Fibroblast of lung (primary cell): ENCODE measurements around the gene TRAP1. TPM values are rescaled to one million over a fixed set of nuclear protein-coding genes. Genes with fewer than 3 reads are reported as not detected.

ENCODE experiments used
- DNase-seq, 2 donors: peaks; one replicate each; pipeline versions ENCODE4 v3.0.0 to v3.0.0-alpha.2; 2010; ENCODE audit warnings: low read depth in 2 of 2
- H2AFZ ChIP-seq: 2 replicates; pipeline ENCODE4 v1.5.1; 2012; ENCODE audit warnings: low read length, control low read depth, inconsistent platforms
- H3K27ac ChIP-seq: 2 replicates; pipeline ENCODE4 v1.5.1; 2011; ENCODE audit warnings: low read length, control low read depth; ENCODE audit not compliant: insufficient read depth
- H3K27me3 ChIP-seq: 2 replicates; pipeline ENCODE4 v1.5.1; 2011; ENCODE audit warnings: mild to moderate bottlenecking, low read length; ENCODE audit not compliant: control insufficient read depth, insufficient read depth
- H3K36me3 ChIP-seq: 2 replicates; pipeline ENCODE4 v1.5.1; 2011; ENCODE audit warnings: low read length; ENCODE audit not compliant: control insufficient read depth, insufficient read depth
- H3K4me1 ChIP-seq: 2 replicates; pipeline ENCODE4 v1.5.1; 2011; ENCODE audit warnings: low read length; ENCODE audit not compliant: control insufficient read depth, insufficient read depth; ENCODE audit errors: extremely low read depth
- H3K4me2 ChIP-seq: 2 replicates; pipeline ENCODE4 v1.5.1; 2011; ENCODE audit warnings: low read length, control low read depth; ENCODE audit not compliant: insufficient read depth; ENCODE audit errors: extremely low read depth
- H3K4me3 ChIP-seq, 4 experiments: fragments of 200-600 bp in 1 of 4; sonication (generic) in 1 of 4; replicated peaks in 1 of 4; 2 replicates each; pipeline ENCODE4 v1.5.1; 2011 to 2016; ENCODE audit warnings: low read length in 4 of 4, low read depth in 3 of 4, mild to moderate bottlenecking in 3 of 4, control low read depth in 2 of 4, inconsistent platforms in 1 of 4, mixed read lengths in 1 of 4; ENCODE audit not compliant: insufficient read depth in 1 of 4; ENCODE audit errors: control extremely low read depth in 1 of 4
- H3K79me2 ChIP-seq: 2 replicates; pipeline ENCODE4 v1.5.1; 2012; ENCODE audit warnings: mild to moderate bottlenecking, low read length, inconsistent platforms; ENCODE audit not compliant: control insufficient read depth, insufficient read depth
- H3K9ac ChIP-seq: 2 replicates; pipeline ENCODE4 v1.5.1; 2011; ENCODE audit warnings: mild to moderate bottlenecking, low read length, control low read depth; ENCODE audit not compliant: insufficient read depth
- H3K9me3 ChIP-seq: 2 replicates; pipeline ENCODE4 v1.5.1; 2012; ENCODE audit warnings: low read depth, low read length; ENCODE audit not compliant: control insufficient read depth, insufficient read depth
- H4K20me1 ChIP-seq: 2 replicates; pipeline ENCODE4 v1.5.1; 2011; ENCODE audit warnings: low read length; ENCODE audit not compliant: control insufficient read depth, insufficient read depth; ENCODE audit errors: extremely low read depth
- CTCF ChIP-seq, 2 donors: IDR thresholded peaks in 1 of 2; conservative IDR thresholded peaks in 1 of 2; 1 replicate in 1 of 2; 2 replicates in 1 of 2; pipeline ENCODE4 v1.5.1; 2011 to 2012; ENCODE audit warnings: low read length in 2 of 2, control low read depth in 1 of 2, inconsistent platforms in 1 of 2, low read depth in 1 of 2, mild to moderate bottlenecking in 1 of 2
- EZH2 ChIP-seq: IDR thresholded peaks from 2 replicates; pipeline ENCODE4 v1.5.1; 2012; ENCODE audit warnings: low read length, control low read depth, mild to moderate bottlenecking; ENCODE audit errors: missing control alignments
- polyA plus RNA-seq, 2 donors: library from polyadenylated mRNA; depleted of rRNA in 1 of 2; stranded (reverse) in 1 of 2; unstranded in 1 of 2; fragments of >200 nt; gene quantifications; 2 replicates each; pipeline ENCODE4 v1.2.1, GENCODE V29; 2011 to 2012; ENCODE audit warnings: missing spikeins in 1 of 2
- total RNA-seq: library from RNA; depleted of rRNA; stranded (reverse); fragments of >200 nt; gene quantifications from 2 replicates; pipeline ENCODE4 v1.2.1, GENCODE V29; 2014

TRAP1 gene
- total and polyA plus RNA-seq, 2 donors (not counting 1 experiment from before 2014, with no cell fraction given), result 52.1 to 97.8 TPM

- H2AFZ ChIP-seq, result no peak overlapping the region
- H3K9ac ChIP-seq, result no peak overlapping the region
- H3K79me2 ChIP-seq, result no peaks in the 10 kb centered on the region
- no peaks in the 10 kb centered on the region for H4K20me1 ChIP-seq
- H3K4me2 ChIP-seq, result no peak overlapping the region
- H3K36me3 ChIP-seq, result no peaks in the 10 kb centered on the region
- no peak overlapping the region for H3K27ac ChIP-seq
- H3K4me3 ChIP-seq, result no peak overlapping the region
- H3K27me3 ChIP-seq, result no peaks in the 10 kb centered on the region
- H3K4me1 ChIP-seq, result no peaks in the 10 kb centered on the region
- no peak for DNase-seq
- no peaks in the 10 kb centered on the region for H3K9me3 ChIP-seq
- TF ChIP-seq CTCF (conservative IDR thresholded peaks at IDR 0.05 in 1 of 2, IDR thresholded peaks at IDR 0.05 in 1 of 2; ENCODE audit: low read depth in 1 of 2, low read length in 2 of 2) (no peak), EZH2 (no peak)
Measured at GRCh38 chr16:3637371-3637923, 79.9 kb downstream of the TRAP1 start.

GRCh38 chr16:3625911-3626732 is 91.2 kb downstream of the TRAP1 start:
- no peak overlapping the region for H3K27ac ChIP-seq
- H4K20me1 ChIP-seq, result no peaks in the 10 kb centered on the region
- peak in 1 of 2 donors; percentile 39 for DNase-seq
- H3K9me3 ChIP-seq, result no peaks in the 10 kb centered on the region
- no peaks in the 10 kb centered on the region for H3K79me2 ChIP-seq
- no peak overlapping the region for H3K4me3 ChIP-seq
- H3K4me1 ChIP-seq, result no peaks in the 10 kb centered on the region
- H3K4me2 ChIP-seq, result no peak overlapping the region
- H3K9ac ChIP-seq, result no peak overlapping the region
- H2AFZ ChIP-seq, result no peak overlapping the region
- TF ChIP-seq CTCF (conservative IDR thresholded peaks at IDR 0.05 in 1 of 2, IDR thresholded peaks at IDR 0.05 in 1 of 2; ENCODE audit: low read depth in 1 of 2, low read length in 2 of 2) (no peak), EZH2 (no peak)
- no peaks in the 10 kb centered on the region for H3K36me3 ChIP-seq
- H3K27me3 ChIP-seq, result no peaks in the 10 kb centered on the region

GRCh38 chr16:3625331-3625730 is 92.0 kb downstream of the TRAP1 start:
- Histone ChIP-seq H3K4me1 (no peaks in the 10 kb centered on the region), H3K79me2 (no peaks in the 10 kb centered on the region), H3K27ac (no peak overlapping the region), H3K27me3 (no peaks in the 10 kb centered on the region), H3K4me3 (no peak overlapping the region), H4K20me1 (no peaks in the 10 kb centered on the region), H3K4me2 (no peak overlapping the region), H2AFZ (no peak overlapping the region), H3K9ac (no peak overlapping the region), H3K36me3 (no peaks in the 10 kb centered on the region), H3K9me3 (no peaks in the 10 kb centered on the region)
- TF ChIP-seq CTCF (conservative IDR thresholded peaks at IDR 0.05 in 1 of 2, IDR thresholded peaks at IDR 0.05 in 1 of 2; ENCODE audit: low read depth in 1 of 2, low read length in 2 of 2), result no peak
- no peak for TF ChIP-seq EZH2
- DNase-seq, result no peak
